Inferior parietal cortex (tissue), 1 donor: ENCODE measurements around the gene EYA4.
A peak's percentile ranks its signal among the peaks of the same experiment; 100 is the strongest.

Experiments used
- DNase-seq: peaks from one replicate; pipeline ENCODE4 v3.0.0-alpha.2; 2016; ENCODE audit errors: extremely low spot score

The EYA4 gene

GRCh38 chr6:133348846-133349245 lies 107.7 kb downstream of the EYA4 start:
- DNase-seq = no peak

GRCh38 chr6:133350928-133351327 lies 109.8 kb downstream of the EYA4 start:
- DNase-seq = no peak

DNA sequence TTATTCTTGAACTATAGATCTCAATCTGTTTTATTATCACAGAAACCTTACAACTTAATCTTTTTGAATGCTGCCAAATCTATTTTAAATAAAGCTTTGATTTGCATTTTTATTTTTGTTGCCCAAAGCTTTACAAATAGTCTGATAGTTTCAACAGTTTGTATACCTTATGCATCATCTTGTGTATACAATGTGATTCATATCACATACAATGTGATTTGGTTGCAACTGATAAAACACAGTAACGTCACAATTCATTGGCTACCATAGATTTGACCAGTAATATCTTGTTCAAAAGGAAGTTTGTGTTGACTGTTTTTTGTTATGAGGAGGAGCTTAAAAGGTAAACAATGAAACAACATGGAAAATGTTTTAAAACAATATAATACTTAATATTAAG lies 110.9 kb downstream of the EYA4 start:
- DNase-seq = no peak

DNA sequence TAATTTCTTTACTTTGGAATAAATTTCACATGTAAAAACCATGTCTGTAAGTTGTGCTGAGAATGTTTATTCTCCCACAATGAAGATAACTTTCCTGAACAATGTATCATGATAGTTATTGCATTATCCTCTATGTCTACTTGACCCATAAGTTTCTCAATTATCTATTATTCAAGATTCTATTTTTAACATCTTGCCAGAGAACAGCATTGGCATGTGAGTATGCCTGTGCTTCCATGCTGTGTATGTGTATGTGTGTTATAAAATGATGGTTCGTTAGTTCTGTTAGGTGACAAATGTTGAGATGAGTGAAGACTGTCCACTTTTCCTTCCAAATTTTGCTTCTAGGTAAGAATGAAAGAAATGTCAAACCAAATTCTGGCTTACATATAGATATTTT lies 111.9 kb downstream of the EYA4 start:
- DNase-seq = no peak

DNA sequence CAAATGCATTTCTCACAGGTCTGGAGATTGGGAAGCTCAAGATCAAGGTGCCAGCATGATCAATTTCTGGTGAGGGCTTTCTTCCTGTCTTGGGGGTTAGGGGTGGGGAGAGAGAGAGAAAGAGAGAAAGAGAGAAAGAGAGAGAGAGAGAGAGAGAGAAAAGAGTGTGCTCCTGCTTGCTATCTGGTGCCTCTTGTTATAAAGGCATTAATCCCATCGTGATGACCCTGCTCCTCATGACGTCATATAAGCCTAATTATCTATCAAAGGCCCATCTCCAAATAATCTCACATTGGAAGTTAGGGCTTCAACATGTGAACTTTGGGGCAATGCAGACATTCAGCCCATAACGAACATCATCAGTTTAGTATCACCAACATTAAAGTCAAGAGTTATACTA lies 114.8 kb downstream of the EYA4 start:
- DNase-seq = no peak

DNA sequence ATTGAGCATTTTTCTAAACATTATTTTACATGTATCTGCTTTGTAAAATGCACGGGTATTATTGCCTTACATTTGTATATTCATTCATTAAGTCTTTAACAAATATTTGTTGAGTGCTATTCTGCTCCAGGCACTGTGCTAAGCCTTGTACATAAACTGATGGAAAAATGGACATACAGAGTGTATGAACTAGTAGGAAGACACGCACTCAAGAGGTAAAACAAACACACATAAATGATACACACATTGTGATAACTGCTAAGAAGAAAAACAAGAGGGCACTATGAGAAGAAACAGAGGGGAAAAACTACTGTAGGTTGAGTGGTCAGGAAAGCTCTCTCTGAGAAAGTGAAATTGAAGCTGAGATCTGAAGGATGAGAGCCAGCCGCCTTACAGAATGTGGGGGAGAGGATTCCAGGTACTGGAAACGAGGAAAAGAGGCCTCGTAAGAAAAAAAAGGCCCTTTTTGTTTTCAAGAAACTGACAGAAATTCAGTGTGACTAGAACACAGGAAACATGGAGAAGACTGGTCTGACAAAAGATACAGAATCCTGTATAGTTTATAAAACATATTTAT lies 117.5 kb downstream of the EYA4 start:
- no peak for DNase-seq

GRCh38 chr6:133359256-133359655 lies 118.1 kb downstream of the EYA4 start:
- DNase-seq = no peak

DNA sequence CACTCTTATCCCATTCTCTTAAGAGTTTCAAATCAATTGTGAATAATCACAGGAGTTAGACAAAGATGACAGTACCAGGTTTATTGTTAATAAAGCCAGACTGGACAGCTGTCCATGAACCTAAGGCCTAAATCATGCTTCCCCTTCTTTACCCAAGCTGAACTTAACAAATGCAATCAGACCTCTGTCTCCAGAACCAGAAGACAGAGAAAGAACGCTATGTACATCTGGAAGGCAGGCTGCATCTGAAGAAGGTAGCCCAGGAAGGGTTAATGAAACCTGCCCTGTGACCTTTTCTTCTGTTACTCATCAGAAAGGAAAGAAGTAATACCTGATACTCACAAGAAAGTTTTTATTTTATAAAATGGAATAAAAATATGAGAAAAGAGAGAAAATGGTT lies 118.6 kb downstream of the EYA4 start:
- DNase-seq = no peak

GRCh38 chr6:133360194-133360593 lies 119.0 kb downstream of the EYA4 start:
- peak; percentile 47 for DNase-seq

DNA sequence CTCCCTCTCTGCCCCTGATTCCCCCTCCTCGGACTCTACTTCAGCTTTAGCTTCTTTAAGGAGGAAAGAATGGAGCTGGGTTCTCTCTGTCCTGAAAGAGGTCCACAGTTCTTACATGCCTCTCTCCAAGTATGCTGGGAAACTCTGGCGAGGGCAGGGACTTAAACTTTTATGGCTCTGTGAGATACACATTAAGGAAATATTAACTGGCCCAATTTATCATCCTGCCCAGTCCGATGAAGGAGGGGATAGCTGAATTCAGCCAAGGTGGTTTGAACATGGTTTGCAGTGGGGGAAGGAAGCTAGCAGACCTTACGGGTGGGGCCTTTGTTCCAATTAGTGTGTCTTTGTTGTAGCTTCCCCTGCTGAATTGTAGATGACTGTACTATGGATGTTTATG lies 121.7 kb downstream of the EYA4 start:
- DNase-seq = no peak

GRCh38 chr6:133368664-133369063 lies 127.5 kb downstream of the EYA4 start:
- no peak for DNase-seq

DNA sequence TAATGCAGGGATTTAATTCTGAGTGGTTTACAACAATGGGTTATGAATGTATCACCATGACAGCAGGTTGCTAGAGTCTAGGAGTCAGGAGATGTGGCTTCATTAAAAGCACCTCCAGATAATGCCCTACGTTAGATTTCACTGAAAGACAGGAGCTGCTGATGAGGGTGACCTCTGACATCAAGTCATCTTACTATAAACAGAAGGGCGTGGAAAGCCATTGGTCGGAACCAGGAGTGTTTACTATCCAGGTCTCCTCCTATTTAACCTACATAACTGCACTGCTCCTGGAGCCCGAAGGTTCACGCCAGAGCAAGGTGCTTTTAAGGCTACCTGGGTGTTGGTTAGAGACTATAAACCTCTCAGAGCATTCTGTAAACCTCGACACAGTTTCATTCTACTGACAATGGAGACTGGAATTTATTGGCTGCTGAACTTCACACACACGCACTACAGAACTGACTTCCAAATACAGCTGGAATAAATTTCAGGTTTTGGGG lies 128.7 kb downstream of the EYA4 start:
- DNase-seq = no peak

DNA sequence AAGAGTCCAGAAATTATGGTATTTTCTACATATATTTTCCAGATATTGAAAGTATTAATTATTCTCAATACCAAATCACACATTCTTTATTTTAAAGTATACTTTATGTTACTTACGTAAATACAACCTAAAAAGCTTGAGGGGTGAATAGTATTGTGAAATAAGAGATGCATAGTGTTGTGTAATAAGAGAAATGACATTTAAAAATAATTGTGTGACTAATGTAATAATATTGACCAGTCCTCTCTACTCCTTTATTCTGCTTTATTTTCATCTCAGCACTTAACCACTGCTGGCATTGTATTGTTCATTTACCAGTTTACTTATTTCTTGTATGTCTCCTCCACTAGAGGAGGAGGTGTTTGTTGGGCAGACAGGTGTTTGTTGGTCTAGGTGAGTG lies 135.6 kb downstream of the EYA4 start:
- DNase-seq = no peak

DNA sequence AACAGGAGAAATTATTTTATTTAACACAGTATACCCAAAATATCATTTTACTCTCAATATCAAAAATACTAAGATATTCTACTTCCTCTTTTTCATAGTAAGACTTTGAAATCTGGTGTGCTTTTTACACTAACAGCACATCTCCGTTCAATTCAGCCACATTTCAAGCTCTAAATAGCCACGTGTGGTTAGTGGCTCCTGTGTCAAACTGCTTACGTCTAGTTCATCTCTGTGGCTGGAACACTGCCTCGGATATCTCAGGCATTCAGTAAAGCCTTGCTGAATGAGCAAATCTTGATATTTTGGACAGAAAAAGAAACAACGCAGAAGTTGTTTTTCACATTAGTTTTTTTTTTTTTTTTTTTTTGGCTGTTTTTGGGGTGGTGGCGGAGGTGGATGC lies 136.1 kb downstream of the EYA4 start:
- no peak for DNase-seq

- DNase-seq = no peak
Observed at GRCh38 chr6:133380047-133380446, 138.9 kb downstream of the EYA4 start.

- no peak for DNase-seq
Observed at GRCh38 chr6:133380723-133381122, 139.6 kb downstream of the EYA4 start.

DNA sequence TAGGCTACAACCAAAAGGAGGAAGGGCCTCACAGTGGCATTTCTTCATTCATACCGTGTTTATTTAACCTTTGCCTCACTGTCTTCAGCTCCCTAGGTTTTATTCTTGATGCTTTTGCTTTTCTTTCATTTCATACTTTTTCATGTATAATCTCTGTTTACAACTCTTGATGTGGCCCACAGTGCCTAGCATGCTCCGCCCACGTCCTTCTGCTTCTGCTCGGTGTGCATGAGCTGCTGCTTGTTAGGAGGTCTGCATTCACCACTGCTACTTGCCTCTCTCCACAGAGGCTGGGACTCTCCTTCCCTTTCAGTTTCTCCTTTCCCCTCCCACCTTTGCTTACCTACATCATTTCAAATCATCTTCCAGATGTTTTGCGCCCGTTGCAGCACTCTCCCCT lies 147.6 kb downstream of the EYA4 start:
- no peak for DNase-seq

- DNase-seq = no peak
Observed at GRCh38 chr6:133390168-133390567, 149.0 kb downstream of the EYA4 start.

- DNase-seq = no peak
Observed at GRCh38 chr6:133392015-133392414, 150.9 kb downstream of the EYA4 start.

DNA sequence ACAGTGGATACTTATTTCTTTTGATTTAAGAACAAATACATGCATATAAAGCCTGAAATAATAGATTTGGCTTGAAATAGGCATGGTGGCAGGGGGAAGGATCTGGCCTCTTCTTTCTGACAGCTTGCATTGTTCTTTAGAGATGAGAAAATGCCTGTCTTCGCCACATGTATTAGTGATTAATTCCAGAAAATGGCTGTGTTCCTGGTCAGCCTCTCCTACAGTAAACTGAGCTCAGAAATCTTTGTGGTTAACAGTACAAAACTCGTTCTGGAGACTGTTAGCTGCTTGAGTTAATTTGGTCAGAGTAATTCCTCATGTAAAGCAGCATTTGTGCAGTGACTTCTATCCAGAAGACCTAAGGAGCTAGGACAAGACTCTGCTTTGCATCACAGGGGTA lies 151.5 kb downstream of the EYA4 start:
- DNase-seq = no peak

GRCh38 chr6:133393891-133394290 lies 152.7 kb downstream of the EYA4 start:
- DNase-seq = no peak

DNA sequence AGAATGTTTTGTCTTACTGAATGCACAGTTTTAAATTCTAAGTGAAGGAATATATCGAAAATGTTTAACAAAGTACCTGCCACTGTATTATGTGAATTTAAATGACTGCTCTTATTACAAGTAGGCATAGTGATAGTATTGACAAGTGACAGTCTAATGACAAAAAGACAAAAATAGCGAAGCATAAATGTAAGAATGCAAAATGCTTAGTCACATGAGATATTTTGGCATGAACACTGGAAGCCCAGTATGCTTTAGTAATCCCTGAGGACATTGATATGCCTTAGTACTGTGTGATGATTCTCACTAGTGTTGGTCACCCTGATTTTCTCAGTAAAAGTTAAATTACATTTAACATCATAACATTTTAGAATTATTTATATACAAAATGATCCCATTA lies 153.5 kb downstream of the EYA4 start:
- DNase-seq = no peak

DNA sequence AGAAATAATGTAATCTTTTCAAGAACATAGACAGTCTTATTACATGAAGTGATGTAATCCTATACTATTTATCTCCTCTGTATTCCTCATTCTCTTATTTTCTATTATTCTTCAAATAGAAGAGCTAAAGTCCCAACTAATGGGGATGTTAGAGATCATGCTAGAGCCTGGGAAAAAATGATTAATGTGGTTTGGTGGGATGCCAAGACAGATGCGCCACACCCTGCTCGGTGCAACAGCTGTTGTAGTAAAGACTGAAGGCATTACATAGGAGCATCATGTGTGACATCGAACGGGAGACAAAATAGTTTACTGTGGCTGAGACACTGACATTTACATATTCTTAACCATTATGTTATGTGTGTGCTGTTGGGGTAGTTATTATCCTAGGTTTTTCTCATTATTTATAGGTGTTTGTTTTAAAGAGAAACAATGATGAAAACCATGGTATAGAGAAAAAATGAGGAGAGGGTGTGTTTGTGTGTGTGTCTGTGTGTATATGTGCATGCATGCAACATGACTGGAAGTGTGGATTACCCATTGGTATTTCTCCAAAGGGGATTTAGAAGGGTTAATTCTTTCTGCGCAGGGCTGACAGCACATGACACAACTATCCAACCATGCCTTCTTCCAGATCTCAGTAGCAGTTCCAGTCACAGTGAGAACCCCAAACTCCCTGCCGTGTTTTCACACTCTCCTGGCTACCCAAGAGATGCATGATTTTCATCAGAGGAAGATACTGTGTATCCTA lies 155.3 kb downstream of the EYA4 start:
- no peak for DNase-seq

DNA sequence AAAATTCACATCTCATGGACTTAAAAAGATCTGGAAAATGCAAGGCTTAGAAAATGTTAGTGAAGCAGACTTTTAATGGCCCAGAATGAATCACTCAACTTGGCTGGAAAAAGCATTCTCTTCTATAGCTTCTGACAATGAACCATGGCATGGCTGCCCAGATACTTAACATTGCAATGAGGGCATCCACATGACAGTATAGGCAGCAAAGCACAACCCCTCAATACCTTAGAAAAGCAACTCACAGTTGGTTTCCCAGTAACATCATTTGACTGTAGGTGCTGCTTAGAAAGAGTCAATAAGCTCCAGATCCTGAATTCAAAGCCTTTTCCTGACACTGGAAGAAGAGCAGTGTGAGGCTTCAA lies 155.8 kb downstream of the EYA4 start:
- no peak for DNase-seq
